Right lobe of liver (tissue), 6 donors: Measurements from ENCODE around the gene WNT5B. TPM values are rescaled to one million over a fixed set of nuclear protein-coding genes. Genes with fewer than 3 reads are reported as not detected.

Source experiments
- ATAC-seq, 4 donors: fragments of 200-7000 bp; cut with Tn5 transposase; one replicate each; pipeline ENCODE4 v1.9.1; 2020; ENCODE audit warnings: mild to moderate bottlenecking in 4 of 4, moderate library complexity in 4 of 4
- DNase-seq, 3 donors: peaks; one replicate each; pipeline ENCODE4 v3.0.0-alpha.2; 2020
- H3K27ac ChIP-seq, 3 donors: fragments of 200-600 bp; one replicate each; pipeline ENCODE4 v1.8.0; 2022
- H3K27me3 ChIP-seq, 2 donors: fragments of 200-600 bp; one replicate each; pipeline ENCODE4 v1.8.0; 2022
- H3K36me3 ChIP-seq, 4 donors: fragments of 200-600 bp; sonication (generic) in 1 of 4; one replicate each; pipeline versions ENCODE4 v1.5.1 to v1.8.0; 2017 to 2022; ENCODE audit warnings: control low read depth in 1 of 4
- H3K4me1 ChIP-seq, 4 donors: fragments of 200-600 bp; sonication (generic) in 1 of 4; one replicate each; pipeline versions ENCODE4 v1.5.1 to v1.8.0; 2017 to 2022; ENCODE audit warnings: control low read depth in 1 of 4
- H3K4me3 ChIP-seq, 3 donors: fragments of 200-600 bp; one replicate each; pipeline ENCODE4 v1.8.0; 2022
- H3K9me3 ChIP-seq, 4 donors: fragments of 200-600 bp; sonication (generic) in 1 of 4; one replicate each; pipeline versions ENCODE4 v1.5.1 to v1.8.0; 2017 to 2022; ENCODE audit warnings: control low read depth in 1 of 4
- CTCF ChIP-seq, 4 donors: fragments of 200-600 bp in 3 of 4; fragments of 450-650 bp in 1 of 4; IDR thresholded peaks; one replicate each; pipeline versions ENCODE4 v1.5.1 to v1.8.0; 2016 to 2022; ENCODE audit warnings: antibody characterized with exemption in 4 of 4, mild to moderate bottlenecking in 2 of 4
- POLR2A ChIP-seq: fragments of 450-650 bp; IDR thresholded peaks from one replicate; pipeline ENCODE4 v1.6.1; 2017; ENCODE audit warnings: antibody characterized with exemption, mild to moderate bottlenecking
- WGBS: methylation state at CpG from one replicate; pipeline ENCODE4 v1.1.6; 2018; ENCODE audit warnings: low coverage, low lambda C conversion rate; ENCODE audit not compliant: insufficient coverage; ENCODE audit errors: missing lambda C conversion rate; 5-methylcytosine and 5-hydroxymethylcytosine counted together
- intact Hi-C, 2 donors: fragments of 100-400 bp; cut with DNase I; formaldehyde crosslinking; loops; one replicate each; pipeline versions ENCODE4 v1.11.2 to v1.14.1; 2022
- total RNA-seq, 6 experiments: library from RNA; depleted of rRNA in 2 of 6; stranded (reverse); fragments of >200 nt in 2 of 6; fragmentation: NEBNext Ultra II Directional in 3 of 6; extraction: Animal tissue kit (Norgen Biotek cat#: 25700) in 3 of 6; gene quantifications; one replicate each; pipeline versions ENCODE4 v1.1.0 to v1.2.4, GENCODE V29; 2016 to 2023
- donor health status: DM: no; HTN: yes; CAD: no.
- donor health status: DM: no; HTN: no; CAD: no.
- donor health status: DM: no; HTN: no; CAD: no.
- donor health status: DM: no; HTN: yes; CAD: no.
- donor health status: DM: no; HTN: yes; CAD: no.

WNT5B gene
- total RNA-seq, 6 experiments from 2014 or later: 0.43 to 8.1 (median 1.5) TPM

GRCh38 chr12:1663440-1664132, 34.6 kb downstream of the WNT5B start:
- H3K9me3 ChIP-seq: no peaks in the 10 kb centered on the region
- peaks cover 0 to 34% (median 12%) of the 10 kb centered on the region in 4 donors for H3K4me1 ChIP-seq
- H3K36me3 ChIP-seq: no peaks in the 10 kb centered on the region
- DNase-seq: no peak
- H3K4me3 ChIP-seq: no peak overlapping the region
- no peak for ATAC-seq
- peak overlapping the region in 2 of 3 donors; percentile 79 to 94 for H3K27ac ChIP-seq
- intact Hi-C loops: no loop called here
- H3K27me3 ChIP-seq: no peaks in the 10 kb centered on the region
- WGBS: 90% methylated on average over 10 of the region's 11 CpGs
- TF ChIP-seq CTCF (IDR thresholded peaks at IDR 0.05) (no peak), POLR2A (no peak)

- DNase-seq (no peak), ATAC-seq (no peak)
- intact Hi-C loops: no loop called here
- H3K27ac ChIP-seq: peak overlapping the region; percentile 13 to 95 (median 29)
- no peak for TF ChIP-seq POLR2A
- no peak for TF ChIP-seq CTCF (IDR thresholded peaks at IDR 0.05)
- H3K4me1 ChIP-seq: peaks cover 0 to 38% (median 8%) of the 10 kb centered on the region in 4 donors
- 75% methylated on average over 2 of the region's 2 CpGs for WGBS
- no peaks in the 10 kb centered on the region for H3K27me3 ChIP-seq
- H3K36me3 ChIP-seq: no peaks in the 10 kb centered on the region
- no peaks in the 10 kb centered on the region for H3K9me3 ChIP-seq
- H3K4me3 ChIP-seq: no peak overlapping the region
Observed at GRCh38 chr12:1665366-1665765, 36.3 kb downstream of the WNT5B start.

- peak overlapping the region; percentile 83 to 95 (median 90) for H3K27ac ChIP-seq
- intact Hi-C loops: no loop called here
- DNase-seq: no peak
- peaks cover 0 to 35% (median 8%) of the 10 kb centered on the region in 4 donors for H3K4me1 ChIP-seq
- peak overlapping the region in 2 of 3 donors; percentile 56 to 60 for H3K4me3 ChIP-seq
- no peaks in the 10 kb centered on the region for H3K9me3 ChIP-seq
- 17% methylated on average over 5 of the region's 5 CpGs for WGBS
- no peaks in the 10 kb centered on the region for H3K27me3 ChIP-seq
- ATAC-seq: no peak
- TF ChIP-seq POLR2A: no peak
- peak in 1 of 4 donors; percentile 15 for TF ChIP-seq CTCF (IDR thresholded peaks at IDR 0.05)
- H3K36me3 ChIP-seq: no peaks in the 10 kb centered on the region
Observed at GRCh38 chr12:1666215-1666614, 37.2 kb downstream of the WNT5B start.

- H3K36me3 ChIP-seq: no peaks in the 10 kb centered on the region
- H3K27ac ChIP-seq: peak overlapping the region; percentile 83 to 95 (median 90)
- peak overlapping the region in 2 of 3 donors; percentile 56 to 60 for H3K4me3 ChIP-seq
- peak in 3 of 4 donors; percentile 0 to 3 (median 1) for ATAC-seq
- peak; percentile 19 for TF ChIP-seq POLR2A
- no peak for TF ChIP-seq CTCF (IDR thresholded peaks at IDR 0.05)
- H3K4me1 ChIP-seq: peaks cover 0 to 35% (median 8%) of the 10 kb centered on the region in 4 donors
- H3K9me3 ChIP-seq: no peaks in the 10 kb centered on the region
- DNase-seq: no peak
- WGBS: 0% methylated on average over 2 of the region's 2 CpGs
- intact Hi-C loops: no loop called here
- H3K27me3 ChIP-seq: no peaks in the 10 kb centered on the region
Observed at GRCh38 chr12:1666685-1667162, 37.7 kb downstream of the WNT5B start.
